Measurements from ENCODE around the gene NCOA1. TPM values are rescaled to one million over a fixed set of nuclear protein-coding genes. Genes with fewer than 3 reads are reported as not detected.
"Not testable (repeated sequence)": the region's sequence is repeated elsewhere in the genome, so short reads cannot be mapped to it uniquely, and the experiment has no call there.

The NCOA1 gene
- total RNA-seq, 1 experiment from 2014 or later, result 24.6 TPM

DNA sequence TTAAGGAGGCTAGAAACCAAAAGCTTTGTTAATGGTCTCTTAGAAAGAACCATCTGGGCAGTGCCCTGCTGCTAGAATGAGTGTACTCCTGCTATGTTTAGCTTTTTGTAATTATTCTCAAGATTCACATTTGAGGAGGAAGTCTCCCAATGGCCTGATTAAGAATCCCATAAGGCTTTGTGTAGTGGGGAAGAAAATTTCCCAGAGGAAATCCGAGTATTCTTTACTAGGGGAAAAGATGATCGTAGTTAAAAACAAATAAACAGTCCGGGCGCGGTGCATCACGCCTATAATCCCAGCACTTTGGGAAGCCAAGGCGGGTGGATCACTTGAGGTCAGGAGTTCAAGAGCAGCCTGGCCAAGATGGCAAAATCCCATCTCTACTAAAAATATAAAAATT, 184.3 kb downstream of the NCOA1 start:
- H3K36me3 ChIP-seq (ENCODE audit: control insufficient read depth, insufficient read depth, low read length), result no peaks in the 10 kb centered on the region
- no TSS peak for BruUV-seq (replicated peaks)
- ChIA-PET POLR2A (no interaction called here), CTCF (no interaction called here)
- in situ Hi-C loops (cut with HindIII; ENCODE audit: low pct_unique_long_range_greater_than_20kb, low sequenced_read_pairs), result no loop called here
- DNase-seq (ENCODE audit: low read depth, low spot score) (no peak), ATAC-seq (no peak)
- no peak for TF ChIP-seq SIN3A (IDR thresholded peaks at IDR 0.05; ENCODE audit: borderline replicate concordance, insufficient read depth, low read depth, low read length)
- no peak for TF ChIP-seq TCF7L2 (IDR thresholded peaks at IDR 0.05; ENCODE audit: low read depth, low read length)
- TF ChIP-seq POLR2AphosphoS5 (IDR thresholded peaks at IDR 0.05; ENCODE audit: low read depth, low read length), result no peak
- TF ChIP-seq, protein P1, sequence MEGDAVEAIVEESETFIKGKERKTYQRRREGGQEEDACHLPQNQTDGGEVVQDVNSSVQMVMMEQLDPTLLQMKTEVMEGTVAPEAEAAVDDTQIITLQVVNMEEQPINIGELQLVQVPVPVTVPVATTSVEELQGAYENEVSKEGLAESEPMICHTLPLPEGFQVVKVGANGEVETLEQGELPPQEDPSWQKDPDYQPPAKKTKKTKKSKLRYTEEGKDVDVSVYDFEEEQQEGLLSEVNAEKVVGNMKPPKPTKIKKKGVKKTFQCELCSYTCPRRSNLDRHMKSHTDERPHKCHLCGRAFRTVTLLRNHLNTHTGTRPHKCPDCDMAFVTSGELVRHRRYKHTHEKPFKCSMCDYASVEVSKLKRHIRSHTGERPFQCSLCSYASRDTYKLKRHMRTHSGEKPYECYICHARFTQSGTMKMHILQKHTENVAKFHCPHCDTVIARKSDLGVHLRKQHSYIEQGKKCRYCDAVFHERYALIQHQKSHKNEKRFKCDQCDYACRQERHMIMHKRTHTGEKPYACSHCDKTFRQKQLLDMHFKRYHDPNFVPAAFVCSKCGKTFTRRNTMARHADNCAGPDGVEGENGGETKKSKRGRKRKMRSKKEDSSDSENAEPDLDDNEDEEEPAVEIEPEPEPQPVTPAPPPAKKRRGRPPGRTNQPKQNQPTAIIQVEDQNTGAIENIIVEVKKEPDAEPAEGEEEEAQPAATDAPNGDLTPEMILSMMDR (IDR thresholded peaks at IDR 0.05), result no peak
- TF ChIP-seq, protein P2, sequence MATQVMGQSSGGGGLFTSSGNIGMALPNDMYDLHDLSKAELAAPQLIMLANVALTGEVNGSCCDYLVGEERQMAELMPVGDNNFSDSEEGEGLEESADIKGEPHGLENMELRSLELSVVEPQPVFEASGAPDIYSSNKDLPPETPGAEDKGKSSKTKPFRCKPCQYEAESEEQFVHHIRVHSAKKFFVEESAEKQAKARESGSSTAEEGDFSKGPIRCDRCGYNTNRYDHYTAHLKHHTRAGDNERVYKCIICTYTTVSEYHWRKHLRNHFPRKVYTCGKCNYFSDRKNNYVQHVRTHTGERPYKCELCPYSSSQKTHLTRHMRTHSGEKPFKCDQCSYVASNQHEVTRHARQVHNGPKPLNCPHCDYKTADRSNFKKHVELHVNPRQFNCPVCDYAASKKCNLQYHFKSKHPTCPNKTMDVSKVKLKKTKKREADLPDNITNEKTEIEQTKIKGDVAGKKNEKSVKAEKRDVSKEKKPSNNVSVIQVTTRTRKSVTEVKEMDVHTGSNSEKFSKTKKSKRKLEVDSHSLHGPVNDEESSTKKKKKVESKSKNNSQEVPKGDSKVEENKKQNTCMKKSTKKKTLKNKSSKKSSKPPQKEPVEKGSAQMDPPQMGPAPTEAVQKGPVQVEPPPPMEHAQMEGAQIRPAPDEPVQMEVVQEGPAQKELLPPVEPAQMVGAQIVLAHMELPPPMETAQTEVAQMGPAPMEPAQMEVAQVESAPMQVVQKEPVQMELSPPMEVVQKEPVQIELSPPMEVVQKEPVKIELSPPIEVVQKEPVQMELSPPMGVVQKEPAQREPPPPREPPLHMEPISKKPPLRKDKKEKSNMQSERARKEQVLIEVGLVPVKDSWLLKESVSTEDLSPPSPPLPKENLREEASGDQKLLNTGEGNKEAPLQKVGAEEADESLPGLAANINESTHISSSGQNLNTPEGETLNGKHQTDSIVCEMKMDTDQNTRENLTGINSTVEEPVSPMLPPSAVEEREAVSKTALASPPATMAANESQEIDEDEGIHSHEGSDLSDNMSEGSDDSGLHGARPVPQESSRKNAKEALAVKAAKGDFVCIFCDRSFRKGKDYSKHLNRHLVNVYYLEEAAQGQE (IDR thresholded peaks at IDR 0.05; ENCODE audit: insufficient read depth in 1 of 2, low read depth in 2 of 2, low read length in 1 of 2), result no peak
- H3K4me1 ChIP-seq (ENCODE audit: control insufficient read depth, insufficient read depth, low read length), result no peaks in the 10 kb centered on the region
- no peak overlapping the region for H3K27ac ChIP-seq (ENCODE audit: low read length)
- no peak overlapping the region for H3K4me3 ChIP-seq (ENCODE audit: low read depth in 2 of 2, low read length in 2 of 2)
- intact Hi-C loops (cut with micrococcal nuclease; ENCODE audit: unreplicated experiment), result no loop called here
- H3K9me3 ChIP-seq (ENCODE audit: control insufficient read depth, insufficient read depth, low read depth, low read length), result no peaks in the 10 kb centered on the region
- no peaks in the 10 kb centered on the region for H3K27me3 ChIP-seq (ENCODE audit: control insufficient read depth, insufficient read depth, low read length)

DNA sequence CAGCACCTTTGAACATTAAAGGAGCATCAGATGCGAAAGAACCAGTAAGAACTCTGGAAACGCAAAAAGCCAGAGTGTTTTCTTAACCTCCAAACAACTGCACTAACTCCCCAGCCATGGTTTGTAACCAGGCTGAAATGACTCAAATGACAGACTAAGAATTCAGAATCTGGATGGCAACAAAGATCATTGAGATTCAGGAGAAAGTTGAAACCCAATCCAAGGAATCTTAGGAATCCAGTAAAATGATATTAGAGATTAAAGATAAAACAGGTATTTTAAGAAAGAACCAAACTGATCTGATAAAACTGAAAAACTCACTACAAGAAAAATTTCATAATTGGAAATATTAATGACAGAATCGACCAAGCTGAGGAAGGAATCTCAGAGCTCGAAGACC, 185.4 kb downstream of the NCOA1 start:
- in situ Hi-C loops (cut with HindIII; ENCODE audit: low pct_unique_long_range_greater_than_20kb, low sequenced_read_pairs), result no loop called here
- H3K36me3 ChIP-seq (ENCODE audit: control insufficient read depth, insufficient read depth, low read length), result no peaks in the 10 kb centered on the region
- POLR2A ChIA-PET, result no interaction called here
- intact Hi-C loops (cut with micrococcal nuclease; ENCODE audit: unreplicated experiment), result no loop called here
- H3K4me3 ChIP-seq (ENCODE audit: low read depth in 2 of 2, low read length in 2 of 2), result no peak overlapping the region
- H3K27me3 ChIP-seq (ENCODE audit: control insufficient read depth, insufficient read depth, low read length), result no peaks in the 10 kb centered on the region
- DNase-seq (ENCODE audit: low read depth, low spot score) (no peak), ATAC-seq (no peak)
- no peak for TF ChIP-seq TCF7L2 (IDR thresholded peaks at IDR 0.05; ENCODE audit: low read depth, low read length)
- TF ChIP-seq, protein P2 (IDR thresholded peaks at IDR 0.05; ENCODE audit: insufficient read depth in 1 of 2, low read depth in 2 of 2, low read length in 1 of 2), result no peak
- TF ChIP-seq POLR2AphosphoS5 (IDR thresholded peaks at IDR 0.05; ENCODE audit: low read depth, low read length), result no peak
- no peak for TF ChIP-seq SIN3A (IDR thresholded peaks at IDR 0.05; ENCODE audit: borderline replicate concordance, insufficient read depth, low read depth, low read length)
- TF ChIP-seq, protein P1 (IDR thresholded peaks at IDR 0.05), result no peak
- no peaks in the 10 kb centered on the region for H3K9me3 ChIP-seq (ENCODE audit: control insufficient read depth, insufficient read depth, low read depth, low read length)
- no TSS peak for BruUV-seq (replicated peaks)
- no peak overlapping the region for H3K27ac ChIP-seq (ENCODE audit: low read length)
- no peaks in the 10 kb centered on the region for H3K4me1 ChIP-seq (ENCODE audit: control insufficient read depth, insufficient read depth, low read length)
- CTCF ChIA-PET, result interaction anchor here (0.5 kb wide), 1 partner anchor 32 kb away, joined by 7 read pairs; no protein-coding TSS in a partner anchor

DNA sequence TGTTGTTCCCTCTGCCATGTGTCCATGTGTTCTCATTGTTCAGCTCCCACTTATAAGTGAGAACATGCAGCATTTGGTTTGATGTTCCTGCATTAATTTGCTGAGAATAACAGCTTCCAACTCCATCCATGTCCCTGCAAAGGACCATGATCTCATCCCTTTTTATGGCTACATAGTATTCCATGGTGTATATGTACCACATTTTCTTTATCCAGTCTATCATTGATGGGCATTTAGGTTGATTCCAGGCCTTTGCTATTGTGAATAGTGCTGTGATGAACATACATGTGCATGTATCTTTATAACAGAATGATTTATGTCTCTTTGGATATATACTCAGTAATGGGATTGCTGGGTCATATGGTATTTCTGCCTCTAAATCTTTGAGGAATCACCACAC, 187.0 kb downstream of the NCOA1 start:
- ATAC-seq; H3K27me3 ChIP-seq (ENCODE audit: control insufficient read depth, insufficient read depth, low read length); intact Hi-C loops (cut with micrococcal nuclease; ENCODE audit: unreplicated experiment); POLR2A ChIA-PET; BruUV-seq (replicated peaks); H3K4me3 ChIP-seq (ENCODE audit: low read depth in 2 of 2, low read length in 2 of 2); in situ Hi-C loops (cut with HindIII; ENCODE audit: low pct_unique_long_range_greater_than_20kb, low sequenced_read_pairs); CTCF ChIA-PET; H3K27ac ChIP-seq (ENCODE audit: low read length); DNase-seq (ENCODE audit: low read depth, low spot score); H3K36me3 ChIP-seq (ENCODE audit: control insufficient read depth, insufficient read depth, low read length); H3K4me1 ChIP-seq (ENCODE audit: control insufficient read depth, insufficient read depth, low read length); H3K9me3 ChIP-seq (ENCODE audit: control insufficient read depth, insufficient read depth, low read depth, low read length): not testable (repeated sequence)

Data from Panc1 (cell line).